ENCODE results near the gene CFI.

DNA sequence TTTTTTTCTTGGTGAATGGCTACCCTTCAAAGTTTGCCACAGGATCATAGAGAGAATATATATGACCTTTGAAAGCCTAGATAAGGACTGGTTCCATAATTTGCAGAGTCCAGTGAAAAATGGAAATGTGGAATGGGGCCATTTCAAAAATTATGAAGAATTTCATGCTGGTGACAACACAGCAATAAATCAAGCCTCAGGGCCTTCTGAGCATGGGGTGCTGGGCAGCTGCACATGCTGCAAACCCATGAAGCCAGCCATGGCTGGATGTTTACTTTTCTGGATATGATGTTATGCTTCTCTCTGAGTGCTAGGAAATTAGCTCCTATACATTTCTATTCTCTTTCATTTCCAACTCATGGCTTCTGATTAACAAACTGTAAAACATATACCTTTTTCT lies 56.0 kb downstream of the CFI start:
- TF ChIP-seq, protein P1, sequence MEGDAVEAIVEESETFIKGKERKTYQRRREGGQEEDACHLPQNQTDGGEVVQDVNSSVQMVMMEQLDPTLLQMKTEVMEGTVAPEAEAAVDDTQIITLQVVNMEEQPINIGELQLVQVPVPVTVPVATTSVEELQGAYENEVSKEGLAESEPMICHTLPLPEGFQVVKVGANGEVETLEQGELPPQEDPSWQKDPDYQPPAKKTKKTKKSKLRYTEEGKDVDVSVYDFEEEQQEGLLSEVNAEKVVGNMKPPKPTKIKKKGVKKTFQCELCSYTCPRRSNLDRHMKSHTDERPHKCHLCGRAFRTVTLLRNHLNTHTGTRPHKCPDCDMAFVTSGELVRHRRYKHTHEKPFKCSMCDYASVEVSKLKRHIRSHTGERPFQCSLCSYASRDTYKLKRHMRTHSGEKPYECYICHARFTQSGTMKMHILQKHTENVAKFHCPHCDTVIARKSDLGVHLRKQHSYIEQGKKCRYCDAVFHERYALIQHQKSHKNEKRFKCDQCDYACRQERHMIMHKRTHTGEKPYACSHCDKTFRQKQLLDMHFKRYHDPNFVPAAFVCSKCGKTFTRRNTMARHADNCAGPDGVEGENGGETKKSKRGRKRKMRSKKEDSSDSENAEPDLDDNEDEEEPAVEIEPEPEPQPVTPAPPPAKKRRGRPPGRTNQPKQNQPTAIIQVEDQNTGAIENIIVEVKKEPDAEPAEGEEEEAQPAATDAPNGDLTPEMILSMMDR (IDR thresholded peaks at IDR 0.05), result no peak
- TF ChIP-seq POLR2AphosphoS5 (IDR thresholded peaks at IDR 0.05; ENCODE audit: low read depth, low read length), result no peak
- TF ChIP-seq, protein P2, sequence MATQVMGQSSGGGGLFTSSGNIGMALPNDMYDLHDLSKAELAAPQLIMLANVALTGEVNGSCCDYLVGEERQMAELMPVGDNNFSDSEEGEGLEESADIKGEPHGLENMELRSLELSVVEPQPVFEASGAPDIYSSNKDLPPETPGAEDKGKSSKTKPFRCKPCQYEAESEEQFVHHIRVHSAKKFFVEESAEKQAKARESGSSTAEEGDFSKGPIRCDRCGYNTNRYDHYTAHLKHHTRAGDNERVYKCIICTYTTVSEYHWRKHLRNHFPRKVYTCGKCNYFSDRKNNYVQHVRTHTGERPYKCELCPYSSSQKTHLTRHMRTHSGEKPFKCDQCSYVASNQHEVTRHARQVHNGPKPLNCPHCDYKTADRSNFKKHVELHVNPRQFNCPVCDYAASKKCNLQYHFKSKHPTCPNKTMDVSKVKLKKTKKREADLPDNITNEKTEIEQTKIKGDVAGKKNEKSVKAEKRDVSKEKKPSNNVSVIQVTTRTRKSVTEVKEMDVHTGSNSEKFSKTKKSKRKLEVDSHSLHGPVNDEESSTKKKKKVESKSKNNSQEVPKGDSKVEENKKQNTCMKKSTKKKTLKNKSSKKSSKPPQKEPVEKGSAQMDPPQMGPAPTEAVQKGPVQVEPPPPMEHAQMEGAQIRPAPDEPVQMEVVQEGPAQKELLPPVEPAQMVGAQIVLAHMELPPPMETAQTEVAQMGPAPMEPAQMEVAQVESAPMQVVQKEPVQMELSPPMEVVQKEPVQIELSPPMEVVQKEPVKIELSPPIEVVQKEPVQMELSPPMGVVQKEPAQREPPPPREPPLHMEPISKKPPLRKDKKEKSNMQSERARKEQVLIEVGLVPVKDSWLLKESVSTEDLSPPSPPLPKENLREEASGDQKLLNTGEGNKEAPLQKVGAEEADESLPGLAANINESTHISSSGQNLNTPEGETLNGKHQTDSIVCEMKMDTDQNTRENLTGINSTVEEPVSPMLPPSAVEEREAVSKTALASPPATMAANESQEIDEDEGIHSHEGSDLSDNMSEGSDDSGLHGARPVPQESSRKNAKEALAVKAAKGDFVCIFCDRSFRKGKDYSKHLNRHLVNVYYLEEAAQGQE (IDR thresholded peaks at IDR 0.05; ENCODE audit: insufficient read depth in 1 of 2, low read depth in 2 of 2, low read length in 1 of 2), result no peak
- TF ChIP-seq SIN3A (IDR thresholded peaks at IDR 0.05; ENCODE audit: borderline replicate concordance, insufficient read depth, low read depth, low read length), result no peak
- TF ChIP-seq TCF7L2 (IDR thresholded peaks at IDR 0.05; ENCODE audit: low read depth, low read length), result no peak
